ENCODE results near the gene HIPK2. TPM values are rescaled to one million over a fixed set of nuclear protein-coding genes. Genes with fewer than 3 reads are reported as not detected.

HIPK2 gene
- total RNA-seq, 1 donor: 7.3 TPM

- no peak for DNase-seq (ENCODE audit: low read depth)
- H3K4me3 ChIP-seq (ENCODE audit: low read depth, low read length): no peak overlapping the region
- no peak for TF ChIP-seq CTCF (IDR thresholded peaks at IDR 0.05; ENCODE audit: insufficient read depth, low read depth, low read length)
These were observed 229.3 kb downstream of the HIPK2 start for GRCh38 chr7:139548302-139549028.

GRCh38 chr7:139544645-139545044 lies 233.2 kb downstream of the HIPK2 start:
- no peak for TF ChIP-seq CTCF (IDR thresholded peaks at IDR 0.05; ENCODE audit: insufficient read depth, low read depth, low read length)
- no peak for DNase-seq (ENCODE audit: low read depth)
- no peak overlapping the region for H3K4me3 ChIP-seq (ENCODE audit: low read depth, low read length)

GRCh38 chr7:139543801-139544603 lies 233.8 kb downstream of the HIPK2 start:
- no peak for TF ChIP-seq CTCF (IDR thresholded peaks at IDR 0.05; ENCODE audit: insufficient read depth, low read depth, low read length)
- H3K4me3 ChIP-seq (ENCODE audit: low read depth, low read length): no peak overlapping the region
- DNase-seq (ENCODE audit: low read depth): no peak

GRCh38 chr7:139542308-139543151 lies 235.3 kb downstream of the HIPK2 start:
- H3K4me3 ChIP-seq (ENCODE audit: low read depth, low read length): no peak overlapping the region
- TF ChIP-seq CTCF (IDR thresholded peaks at IDR 0.05; ENCODE audit: insufficient read depth, low read depth, low read length): no peak
- DNase-seq (ENCODE audit: low read depth): no peak

GRCh38 chr7:139541600-139542307 lies 236.0 kb downstream of the HIPK2 start:
- TF ChIP-seq CTCF (IDR thresholded peaks at IDR 0.05; ENCODE audit: insufficient read depth, low read depth, low read length): no peak
- DNase-seq (ENCODE audit: low read depth): no peak
- H3K4me3 ChIP-seq (ENCODE audit: low read depth, low read length): no peak overlapping the region

GRCh38 chr7:139540203-139540602 lies 237.6 kb downstream of the HIPK2 start:
- no peak for TF ChIP-seq CTCF (IDR thresholded peaks at IDR 0.05; ENCODE audit: insufficient read depth, low read depth, low read length)
- DNase-seq (ENCODE audit: low read depth): no peak
- H3K4me3 ChIP-seq (ENCODE audit: low read depth, low read length): no peak overlapping the region

Data from fibroblast of villous mesenchyme (primary cell).